Measurements from ENCODE around the gene CLEC18A. TPM values are rescaled to one million over a fixed set of nuclear protein-coding genes. Genes with fewer than 3 reads are reported as not detected.
A peak's percentile ranks its signal among the peaks of the same experiment; 100 is the strongest.
"Not testable (repeated sequence)": the region's sequence is repeated elsewhere in the genome, so short reads cannot be mapped to it uniquely, and the experiment has no call there.

CLEC18A gene
- total RNA-seq: 1.7 TPM in 1 of 2 replicates, not detected in the other

DNA sequence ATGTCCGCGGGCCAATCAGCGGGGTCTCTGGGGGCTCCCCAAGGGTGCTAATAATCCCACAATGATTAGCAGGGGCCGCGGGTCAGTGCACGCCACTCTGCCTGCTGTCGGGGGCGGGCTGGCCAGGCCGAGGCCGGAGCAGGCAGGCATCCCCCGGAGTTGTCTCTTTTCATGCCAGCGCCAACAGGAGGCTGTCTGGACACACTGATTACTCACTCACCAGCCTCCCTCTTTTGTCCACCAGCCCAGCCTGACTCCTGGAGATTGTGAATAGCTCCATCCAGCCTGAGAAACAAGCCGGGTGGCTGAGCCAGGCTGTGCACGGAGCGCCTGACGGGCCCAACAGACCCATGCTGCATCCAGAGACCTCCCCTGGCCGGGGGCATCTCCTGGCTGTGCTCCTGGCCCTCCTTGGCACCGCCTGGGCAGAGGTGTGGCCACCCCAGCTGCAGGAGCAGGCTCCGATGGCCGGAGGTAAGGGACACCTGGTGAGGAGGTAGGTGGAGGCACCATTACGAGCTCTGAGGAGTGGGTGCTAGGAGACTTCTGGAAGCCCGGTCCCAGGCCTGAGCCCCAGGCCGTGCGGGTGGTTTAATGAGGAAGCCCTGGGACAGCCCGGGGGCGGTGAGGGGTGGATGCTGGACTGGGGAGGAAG is at the start of gene CLEC18A:
Gene CLEC18A, plus strand, starts transcription at position 318 of the 655 bp plus-strand sequence. Its CDS starts 33 bp downstream, at position 351.
- not testable (repeated sequence) for DNase-seq (ENCODE audit: extremely low read depth, low read depth, low spot score)

DNA sequence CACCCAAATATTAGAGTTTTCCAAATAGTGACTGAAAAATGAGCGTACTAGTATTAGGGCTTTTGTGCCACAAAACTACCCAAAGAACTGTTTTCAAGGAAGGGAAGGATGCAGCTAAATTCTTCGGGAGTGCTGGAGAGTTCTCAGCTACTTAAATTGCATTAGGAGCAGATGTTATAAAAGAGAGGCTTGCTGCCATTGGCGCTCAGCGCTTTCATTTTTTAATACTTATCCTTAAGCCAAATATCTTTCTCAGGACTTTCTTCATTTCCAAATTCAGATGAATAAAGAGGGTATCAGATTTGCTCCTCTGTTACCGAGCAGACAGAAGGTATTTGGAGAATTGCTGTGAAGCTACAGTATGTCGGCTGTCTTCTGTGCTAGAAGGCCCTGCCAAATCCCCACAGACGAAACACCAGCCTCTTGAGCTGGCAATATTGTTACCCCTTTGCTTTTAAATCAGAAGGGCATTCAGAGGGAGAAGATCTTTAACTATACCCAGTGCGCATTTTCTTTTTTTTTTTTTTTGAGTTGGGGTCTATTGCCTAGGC is 47.2 kb upstream of the CLEC18A start:
- DNase-seq (ENCODE audit: extremely low read depth, low read depth, low spot score): no peak

DNA sequence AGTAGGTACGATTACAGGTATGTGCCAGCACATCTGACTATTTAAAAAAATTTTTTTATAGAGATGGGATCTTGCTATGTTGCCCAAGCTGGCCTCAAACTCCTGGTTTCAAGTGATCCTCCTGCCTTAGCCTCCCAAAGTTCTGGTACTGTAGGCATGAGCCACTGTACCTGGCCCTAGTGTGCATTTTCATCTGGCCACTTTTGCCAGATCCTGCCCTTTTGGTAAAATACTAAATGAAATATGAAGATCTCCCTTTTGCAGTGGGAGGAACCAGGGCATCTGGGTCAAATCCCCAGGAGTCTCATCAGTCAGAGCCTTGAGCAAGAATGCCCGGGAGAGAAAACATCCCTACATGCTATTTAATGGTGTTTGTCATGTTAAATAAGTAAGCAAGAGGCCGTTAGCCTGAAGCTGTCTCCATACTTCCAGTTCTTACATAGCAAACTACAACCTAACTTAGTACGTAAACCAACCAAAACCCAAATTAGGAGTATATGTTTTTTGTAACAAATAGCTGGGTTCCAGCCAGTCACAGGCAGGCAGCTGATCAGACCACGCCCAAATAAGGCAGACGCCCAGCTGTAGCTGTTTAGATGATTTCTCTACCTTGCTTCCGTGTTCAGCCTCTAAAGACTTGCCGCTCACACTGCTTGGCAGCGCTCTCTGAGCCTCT is 46.5 kb upstream of the CLEC18A start:
- DNase-seq (ENCODE audit: extremely low read depth, low read depth, low spot score): no peak

DNA sequence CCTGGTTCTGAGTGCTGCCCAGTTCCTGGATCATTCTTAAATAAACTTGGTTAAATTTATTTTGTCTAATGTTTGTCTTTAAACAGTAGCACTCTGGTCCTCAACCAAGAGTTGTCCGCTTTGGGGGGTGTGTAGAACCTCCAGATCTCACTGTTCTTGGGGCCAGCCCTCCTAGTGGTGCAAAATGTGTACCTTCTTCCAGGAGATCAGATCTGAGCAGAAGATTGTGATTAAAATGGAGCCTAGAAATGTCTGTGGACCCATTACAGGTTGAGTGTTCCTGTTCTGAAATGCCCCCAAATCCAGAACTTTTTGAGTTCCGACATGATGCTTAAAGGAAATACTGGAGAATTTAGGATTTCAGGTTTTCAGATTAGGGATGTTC is 46.0 kb upstream of the CLEC18A start:
- DNase-seq (ENCODE audit: extremely low read depth, low read depth, low spot score): no peak

DNA sequence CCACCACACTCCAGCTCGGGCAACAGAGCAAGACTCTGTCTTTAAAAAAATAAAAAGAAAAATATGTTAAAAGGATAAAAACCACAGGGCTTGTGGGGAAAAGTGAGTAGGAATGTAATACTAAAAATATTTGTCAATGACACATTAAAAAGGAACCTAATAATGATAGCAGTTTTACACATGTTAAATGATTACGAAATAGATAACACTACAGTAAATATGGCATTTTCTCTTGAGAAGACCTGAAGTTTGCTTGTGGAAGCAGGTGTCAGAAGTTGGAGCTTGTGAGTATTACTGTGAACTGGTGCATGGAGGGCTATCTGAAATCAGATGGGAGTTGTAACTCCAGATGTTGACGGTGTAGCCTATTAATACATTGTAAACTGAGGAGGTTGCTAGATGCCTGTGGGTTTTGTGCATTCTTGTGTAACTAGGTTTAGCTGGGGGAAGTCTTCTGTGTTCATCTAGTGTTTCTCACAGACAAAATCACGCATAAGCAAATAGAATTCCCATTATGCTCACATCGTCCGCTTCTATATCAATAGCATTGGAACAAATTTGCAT is 44.2 kb upstream of the CLEC18A start:
- no peak for DNase-seq (ENCODE audit: extremely low read depth, low read depth, low spot score)

DNA sequence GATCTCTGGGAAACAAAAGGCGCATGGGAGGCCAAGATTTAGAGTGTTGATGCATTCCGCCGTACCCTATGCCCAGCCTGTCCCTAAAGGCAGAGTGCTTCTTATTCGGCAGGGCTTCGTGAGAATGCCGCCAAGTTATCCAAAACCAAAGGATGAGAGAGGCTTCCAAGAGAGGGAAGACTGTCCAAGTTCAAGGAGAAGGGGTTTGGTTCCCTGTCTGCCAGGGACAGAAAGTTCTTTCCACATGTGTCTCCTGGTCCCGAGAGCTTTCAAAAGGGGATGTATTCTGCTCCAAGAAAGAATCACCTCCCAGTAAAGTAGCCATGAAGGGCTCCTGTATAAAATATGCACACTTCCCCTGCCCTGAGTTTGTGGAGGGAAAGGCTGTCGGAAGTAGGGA is 42.1 kb upstream of the CLEC18A start:
- DNase-seq (ENCODE audit: extremely low read depth, low read depth, low spot score): no peak

DNA sequence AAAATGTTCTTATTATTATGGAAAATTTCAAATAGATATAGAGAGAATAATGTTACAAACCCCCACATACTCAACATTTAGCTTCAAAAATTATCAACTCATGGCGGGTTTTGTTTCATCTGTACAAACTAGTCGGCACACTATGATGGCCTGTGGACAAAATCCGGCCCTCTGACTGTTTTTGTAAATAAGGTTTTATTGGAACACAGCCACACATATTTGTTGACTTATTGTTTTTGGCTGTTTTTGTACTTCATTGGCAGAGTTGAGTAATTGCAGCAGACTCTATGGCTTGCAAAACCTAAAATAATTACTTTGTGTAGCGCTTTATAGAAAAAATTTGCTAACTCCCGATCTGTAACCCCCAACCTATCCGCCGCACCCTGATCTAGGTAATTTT is 41.4 kb upstream of the CLEC18A start:
- DNase-seq (ENCODE audit: extremely low read depth, low read depth, low spot score): no peak

DNA sequence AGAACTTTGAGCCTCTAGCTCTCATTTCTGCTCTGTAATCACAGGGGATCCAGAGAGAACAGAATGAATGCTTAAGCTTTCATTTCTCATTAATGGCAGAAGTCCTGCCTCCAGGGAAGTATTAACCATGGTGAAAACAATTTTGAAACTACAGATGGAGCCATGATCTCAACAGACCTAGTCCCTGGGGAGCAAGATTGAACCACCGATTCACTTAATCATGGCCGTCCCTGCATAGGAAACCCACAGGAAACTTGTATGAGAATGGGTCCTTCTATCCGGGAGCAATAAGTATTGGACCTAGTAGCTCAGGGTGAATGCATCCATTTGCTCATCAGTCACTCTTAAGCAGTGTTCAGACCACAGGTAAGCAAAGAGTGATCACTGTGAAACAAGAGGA is 40.2 kb upstream of the CLEC18A start:
- no peak for DNase-seq (ENCODE audit: extremely low read depth, low read depth, low spot score)

DNA sequence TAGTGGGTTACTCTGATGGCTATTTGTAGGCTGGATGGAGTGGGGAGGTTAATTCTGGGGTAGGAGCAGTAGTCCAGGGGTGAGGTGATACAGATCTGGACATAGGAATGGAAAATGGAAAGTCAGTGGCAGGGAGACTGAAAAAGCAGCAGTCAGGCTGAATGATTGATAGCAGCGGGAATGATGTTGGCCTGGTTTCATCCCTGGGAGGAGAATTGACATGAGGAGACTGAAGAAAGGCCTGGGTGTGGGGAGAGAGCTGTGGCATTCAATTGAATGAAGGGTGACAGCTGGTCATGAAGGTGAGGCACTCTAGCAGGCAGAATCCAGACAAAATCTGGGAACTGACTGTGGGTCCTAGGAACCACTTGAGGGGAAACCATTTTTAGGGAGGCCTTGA is 34.7 kb upstream of the CLEC18A start:
- no peak for DNase-seq (ENCODE audit: extremely low read depth, low read depth, low spot score)

DNA sequence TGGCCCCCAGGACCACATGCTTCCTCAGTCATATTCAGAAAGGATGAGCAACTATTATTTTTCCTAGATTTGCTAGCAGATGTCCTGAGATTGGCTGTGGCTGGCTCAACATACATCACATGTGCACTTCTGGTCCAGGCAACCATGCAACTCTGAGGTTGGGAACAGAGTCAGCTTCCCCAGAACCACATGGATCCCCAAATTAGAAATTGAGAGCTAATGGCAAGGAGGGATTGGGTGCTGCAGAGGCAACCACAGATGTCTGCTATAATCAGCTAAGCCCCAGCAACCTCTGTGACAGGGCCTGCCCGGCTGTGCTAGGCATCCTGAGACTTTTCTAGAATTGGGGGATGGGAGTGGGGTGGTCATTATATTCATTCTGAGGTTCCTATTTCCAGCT is 33.8 kb upstream of the CLEC18A start:
- DNase-seq (ENCODE audit: extremely low read depth, low read depth, low spot score): no peak

DNA sequence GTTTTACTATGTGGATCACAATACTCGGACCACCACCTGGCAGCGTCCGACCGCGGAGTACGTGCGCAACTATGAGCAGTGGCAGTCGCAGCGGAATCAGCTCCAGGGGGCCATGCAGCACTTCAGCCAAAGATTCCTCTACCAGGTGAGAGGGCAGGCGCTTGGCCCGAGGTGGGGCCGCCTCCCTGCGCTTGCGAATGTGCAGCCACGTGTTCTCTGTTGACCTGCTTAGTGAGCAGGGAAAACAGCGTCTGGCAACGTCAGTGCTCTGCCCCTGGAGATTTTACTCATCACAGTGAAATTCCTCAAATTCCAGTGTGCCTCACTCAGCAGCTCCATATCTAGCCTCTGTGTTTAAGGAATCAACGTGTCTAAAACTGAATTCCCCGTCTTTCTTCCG is 33.4 kb upstream of the CLEC18A start:
- DNase-seq (ENCODE audit: extremely low read depth, low read depth, low spot score): peak; percentile 45

DNA sequence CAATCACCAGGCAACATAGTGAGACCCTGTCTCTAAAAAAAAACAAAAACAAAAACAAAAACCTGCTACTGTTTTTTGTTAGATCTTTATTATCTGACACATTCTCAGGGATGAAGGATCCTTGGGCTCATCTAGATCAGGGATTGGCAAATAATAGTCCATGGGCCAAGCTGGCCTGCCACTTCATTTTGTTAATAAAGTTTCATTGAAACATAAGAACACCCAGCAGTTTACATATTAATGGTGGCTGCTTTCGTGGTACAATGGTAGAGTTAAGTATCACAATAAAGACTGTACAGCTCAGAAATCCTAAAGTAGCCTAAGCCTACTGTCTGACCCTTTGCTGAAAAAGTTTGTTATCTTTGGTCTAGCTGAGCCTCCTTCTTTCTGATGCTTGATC is 32.9 kb upstream of the CLEC18A start:
- no peak for DNase-seq (ENCODE audit: extremely low read depth, low read depth, low spot score)

DNA sequence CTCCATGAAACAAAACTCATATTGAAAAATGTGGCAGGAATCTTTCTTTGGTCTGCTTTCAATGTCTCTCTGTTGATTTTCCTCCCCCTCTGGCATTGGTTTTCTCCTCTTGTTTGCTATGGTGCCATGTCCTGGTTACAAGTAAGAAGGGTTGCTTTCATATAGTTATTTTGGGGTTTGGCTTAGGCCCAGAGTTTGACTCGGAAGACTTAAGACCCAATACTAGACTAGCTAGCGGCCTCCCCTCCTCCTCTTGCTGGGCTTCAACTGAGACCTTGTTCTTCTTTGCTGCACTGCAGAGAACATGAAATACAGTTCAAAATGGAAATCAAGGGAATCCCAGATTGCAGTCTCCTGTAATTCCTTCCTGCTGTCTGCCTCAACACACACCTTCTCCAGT is 30.0 kb upstream of the CLEC18A start:
- no peak for DNase-seq (ENCODE audit: extremely low read depth, low read depth, low spot score)

DNA sequence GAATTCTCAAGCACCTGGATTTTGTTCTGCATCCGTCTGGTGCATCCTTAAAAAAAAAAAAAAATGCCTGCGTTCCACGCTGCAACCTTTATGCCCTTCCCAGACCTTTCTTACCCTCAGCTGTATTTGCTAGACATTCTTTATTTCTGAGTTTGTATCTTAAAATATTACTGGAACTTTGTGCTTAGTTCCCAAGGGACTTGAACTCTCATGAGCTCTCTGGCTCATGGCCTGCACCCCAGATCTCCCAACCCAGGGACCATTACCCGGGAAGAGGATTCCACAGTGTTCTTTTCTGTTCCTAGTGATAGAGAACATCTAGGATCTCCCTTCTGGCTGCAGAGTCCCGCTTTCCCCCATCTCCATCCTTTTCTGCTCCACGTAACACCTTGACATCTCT is 28.9 kb upstream of the CLEC18A start:
- no peak for DNase-seq (ENCODE audit: extremely low read depth, low read depth, low spot score)

DNA sequence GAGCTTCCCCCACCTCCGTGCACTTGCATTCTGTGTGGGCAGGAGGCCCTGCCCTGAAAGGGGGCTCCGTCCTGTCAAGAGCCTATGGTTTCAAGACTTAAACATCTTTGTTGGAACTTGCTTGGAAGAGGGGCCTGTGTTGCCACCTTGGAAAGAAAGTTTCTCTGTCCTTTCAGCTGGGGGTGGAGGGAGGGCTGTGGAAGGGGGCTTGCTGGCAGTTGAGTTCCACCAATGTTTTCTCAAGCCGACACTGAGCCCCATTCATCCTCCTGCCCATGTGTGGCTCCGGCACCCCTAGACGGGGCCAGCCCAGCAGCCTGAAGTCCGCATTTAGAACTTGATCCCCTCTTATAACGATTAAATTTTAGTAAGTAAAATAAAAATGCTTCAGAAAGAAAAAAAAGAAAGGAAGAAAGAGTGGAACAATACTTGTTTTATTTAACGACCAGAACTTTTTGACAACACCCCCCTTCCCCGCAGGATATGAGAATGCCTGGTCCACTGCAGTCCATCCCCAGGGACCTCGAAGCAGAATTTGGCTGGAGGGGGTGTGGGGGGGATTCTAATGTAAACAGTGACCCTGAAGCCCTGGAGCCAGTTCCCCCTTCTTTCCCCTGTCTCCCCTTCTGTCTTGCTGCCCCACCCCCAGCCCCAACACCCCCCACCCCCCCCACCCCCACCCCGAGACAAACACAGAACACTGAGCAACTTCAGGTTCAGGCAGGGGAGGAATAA is 26.9 kb upstream of the CLEC18A start:
- DNase-seq (ENCODE audit: extremely low read depth, low read depth, low spot score): no peak

DNA sequence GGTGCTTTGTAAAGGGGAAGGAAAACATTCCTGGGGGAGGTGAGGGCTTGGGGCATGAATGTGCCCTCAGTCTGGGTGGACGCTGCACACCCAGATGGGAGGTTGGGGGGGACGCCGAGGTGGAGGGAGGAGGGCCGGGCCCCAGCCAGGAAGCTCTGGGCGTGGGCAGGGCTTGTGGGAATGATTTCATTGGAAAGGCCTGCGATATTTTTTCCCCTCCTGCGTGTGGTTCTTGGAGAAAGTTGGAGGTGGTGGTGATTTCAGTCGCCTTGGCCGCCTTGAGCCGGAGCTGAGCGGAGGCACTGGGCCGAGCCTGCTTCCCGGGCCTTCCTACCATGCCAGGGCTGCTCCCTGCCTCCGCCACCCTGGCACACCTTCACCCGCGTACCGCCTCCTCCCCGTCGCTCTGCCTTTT is 26.4 kb upstream of the CLEC18A start:
- DNase-seq (ENCODE audit: extremely low read depth, low read depth, low spot score): no peak

DNA sequence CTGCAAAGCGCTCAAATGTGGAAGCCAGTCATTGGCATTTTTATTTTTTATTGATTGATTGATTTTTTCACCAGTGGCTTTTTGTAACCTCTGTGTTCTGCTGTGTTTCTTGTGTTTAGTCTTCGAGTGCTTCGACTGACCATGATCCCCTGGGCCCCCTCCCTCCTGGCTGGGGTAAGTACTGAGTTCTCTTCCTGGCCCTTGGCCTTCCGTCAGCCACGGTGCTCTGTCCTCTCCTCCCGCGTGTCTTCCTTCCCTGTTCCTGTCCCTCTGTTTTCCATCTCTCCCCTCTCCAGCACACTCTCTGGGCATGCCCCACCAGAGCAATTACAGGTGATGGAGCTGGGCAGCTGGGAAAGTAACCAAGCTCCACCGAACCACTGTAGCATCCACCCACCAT is 25.8 kb upstream of the CLEC18A start:
- DNase-seq (ENCODE audit: extremely low read depth, low read depth, low spot score): no peak

DNA sequence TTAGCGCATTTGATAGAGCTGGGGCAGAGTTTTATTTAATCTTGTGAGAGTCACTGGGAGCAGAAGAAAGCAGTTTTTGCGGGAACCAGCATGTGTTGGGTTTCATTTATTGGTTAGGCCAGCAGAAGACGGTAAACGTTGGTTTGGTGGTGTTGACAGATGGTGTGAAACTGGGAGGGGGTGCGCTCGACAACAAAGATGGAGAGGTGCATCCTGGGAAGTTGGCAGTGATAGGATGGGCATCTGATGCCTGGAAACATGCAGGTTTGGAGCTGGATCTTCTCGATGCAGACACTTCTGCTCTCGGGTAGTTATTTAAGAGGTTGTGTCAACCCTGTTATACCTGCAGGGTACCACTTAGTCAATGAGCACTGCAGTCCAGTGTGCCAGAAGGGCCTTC is 24.9 kb upstream of the CLEC18A start:
- no peak for DNase-seq (ENCODE audit: extremely low read depth, low read depth, low spot score)

DNA sequence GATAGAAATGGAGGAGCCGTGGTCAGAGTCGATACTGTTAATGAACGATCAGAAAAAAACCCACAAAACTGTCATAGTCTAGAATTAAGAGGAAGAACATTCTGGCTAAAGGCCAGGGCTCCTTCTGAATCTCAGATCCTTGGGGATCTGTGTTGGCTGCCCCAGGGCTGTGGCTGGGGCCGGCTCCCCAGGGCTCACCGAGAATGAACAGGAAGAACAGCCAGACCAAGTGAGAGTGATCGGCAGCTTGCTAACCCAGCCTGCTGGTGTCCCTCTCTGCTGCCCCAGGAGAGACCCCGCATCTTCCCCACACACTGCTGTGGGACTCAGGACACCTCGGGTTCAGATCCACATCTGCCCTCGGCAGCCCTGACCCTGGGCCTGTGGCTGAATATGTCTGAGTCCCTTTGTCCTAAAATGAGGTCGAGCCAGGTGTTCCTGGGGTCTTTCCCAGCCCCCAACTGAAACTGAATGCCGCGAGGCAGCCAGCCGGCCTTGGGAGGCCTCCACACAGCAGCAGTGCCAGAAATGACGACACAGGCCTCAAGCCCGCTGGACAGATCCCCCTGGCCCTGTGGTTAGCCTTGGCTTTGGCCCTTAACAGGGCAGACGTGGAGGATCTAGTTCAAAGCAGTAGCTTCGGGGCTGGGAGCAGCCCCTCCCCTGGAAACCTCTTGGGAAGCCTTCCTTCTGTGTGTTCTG is 23.9 kb upstream of the CLEC18A start:
- no peak for DNase-seq (ENCODE audit: extremely low read depth, low read depth, low spot score)

DNA sequence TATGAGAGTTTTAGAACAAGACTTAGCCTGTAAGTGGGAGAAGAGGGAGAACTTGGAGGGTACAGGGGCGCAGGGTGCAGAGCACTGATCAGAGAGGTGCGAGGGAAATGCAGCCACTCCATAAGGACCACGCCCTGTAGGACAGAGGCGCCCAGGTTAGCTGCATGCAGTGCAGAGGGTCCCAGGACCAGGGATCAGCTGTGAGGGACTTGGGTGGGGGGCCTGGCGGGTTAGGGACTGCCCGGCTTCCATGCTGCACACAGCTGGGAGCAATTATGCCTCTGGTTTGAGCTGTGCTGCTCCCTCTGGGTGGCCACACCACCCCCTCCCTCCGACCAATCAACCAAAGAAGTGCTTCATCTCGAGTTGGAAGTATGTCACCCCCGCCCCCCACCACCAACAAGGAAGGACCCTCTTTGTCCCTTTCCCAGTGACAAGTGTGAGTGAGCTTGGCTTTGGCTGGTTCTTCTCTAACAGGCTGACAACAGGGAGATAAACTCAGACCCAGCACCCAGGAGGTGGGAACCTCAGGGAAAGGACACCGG is 22.2 kb upstream of the CLEC18A start:
- DNase-seq (ENCODE audit: extremely low read depth, low read depth, low spot score): no peak

All from glomerular endothelial cell (primary cell).